Measurements from ENCODE around the gene NELFA.

Gene NELFA

GRCh38 chr4:2008921-2009650 is at the start of gene NELFA:
Gene NELFA, minus strand, starts transcription at chr4:2008974. Its CDS starts 15 bp downstream, at chr4:2008959.
- in situ Hi-C loops (cut with MboI; ENCODE audit: low sequenced_read_pairs), result no loop called here

- in situ Hi-C loops (cut with MboI; ENCODE audit: low sequenced_read_pairs), result no loop called here
Observed at GRCh38 chr4:2057382-2058065, 48.8 kb upstream of the NELFA start.

- in situ Hi-C loops (cut with MboI; ENCODE audit: low sequenced_read_pairs), result no loop called here
Observed at GRCh38 chr4:2054217-2054616, 45.4 kb upstream of the NELFA start.

GRCh38 chr4:2051086-2051485 is 42.3 kb upstream of the NELFA start:
- in situ Hi-C loops (cut with MboI; ENCODE audit: low sequenced_read_pairs), result no loop called here

- in situ Hi-C loops (cut with MboI; ENCODE audit: low sequenced_read_pairs), result no loop called here
Observed at GRCh38 chr4:2049811-2050210, 41.0 kb upstream of the NELFA start.

- in situ Hi-C loops (cut with MboI; ENCODE audit: low sequenced_read_pairs), result no loop called here
Observed at GRCh38 chr4:2049381-2049780, 40.6 kb upstream of the NELFA start.

- in situ Hi-C loops (cut with MboI; ENCODE audit: low sequenced_read_pairs), result no loop called here
Observed at GRCh38 chr4:2048831-2049230, 40.1 kb upstream of the NELFA start.

- in situ Hi-C loops (cut with MboI; ENCODE audit: low sequenced_read_pairs), result no loop called here
Observed at GRCh38 chr4:2047781-2048581, 39.2 kb upstream of the NELFA start.

- in situ Hi-C loops (cut with MboI; ENCODE audit: low sequenced_read_pairs), result no loop called here
Observed at GRCh38 chr4:2047031-2047660, 38.4 kb upstream of the NELFA start.

GRCh38 chr4:2046031-2046961 is 37.5 kb upstream of the NELFA start:
- in situ Hi-C loops (cut with MboI; ENCODE audit: low sequenced_read_pairs), result no loop called here

- in situ Hi-C loops (cut with MboI; ENCODE audit: low sequenced_read_pairs), result no loop called here
Observed at GRCh38 chr4:2045518-2045951, 36.8 kb upstream of the NELFA start.

GRCh38 chr4:2044542-2045517 is 36.1 kb upstream of the NELFA start:
- in situ Hi-C loops (cut with MboI; ENCODE audit: low sequenced_read_pairs), result no loop called here

GRCh38 chr4:2044119-2044485 is 35.3 kb upstream of the NELFA start:
- in situ Hi-C loops (cut with MboI; ENCODE audit: low sequenced_read_pairs), result no loop called here

- in situ Hi-C loops (cut with MboI; ENCODE audit: low sequenced_read_pairs), result no loop called here
Observed at GRCh38 chr4:2043396-2044118, 34.8 kb upstream of the NELFA start.

GRCh38 chr4:2042947-2043395 is 34.2 kb upstream of the NELFA start:
- in situ Hi-C loops (cut with MboI; ENCODE audit: low sequenced_read_pairs), result no loop called here

GRCh38 chr4:2042204-2042946 is 33.6 kb upstream of the NELFA start:
- in situ Hi-C loops (cut with MboI; ENCODE audit: low sequenced_read_pairs), result no loop called here

All from hTERT RPE-1 (cell line).